Endothelial cell of umbilical vein (primary cell): Measurements from ENCODE around the gene FBXO2. TPM values are rescaled to one million over a fixed set of nuclear protein-coding genes. Genes with fewer than 3 reads are reported as not detected.

Experiments used
- BruUV-seq: library from RNA; stranded (reverse); fragments of 400-500 nt; replicated peaks from 2 replicates; lab custom pipeline; 2021; lab: Mats Ljungman, UMichigan
- CTCF ChIA-PET: fragments of 300-600, 350-600 bp; sonication (Branson Sonifier 250); formaldehyde crosslinking; loops from one replicate; lab custom pipeline; 2021; ENCODE audit warnings: antibody characterized with exemption, inconsistent platforms; lab: Charles Lee
- POLR2A ChIA-PET: fragments of 300-600, 350-600 bp; sonication (Branson Sonifier 250); formaldehyde crosslinking; loops from one replicate; lab custom pipeline; 2021; ENCODE audit warnings: antibody characterized with exemption, inconsistent platforms; lab: Charles Lee
- DNase-seq: peaks from one replicate; pipeline ENCODE4 v3.0.0-alpha.2; 2011; ENCODE audit warnings: low read depth, low spot score
- FAIRE-seq: peaks from 2 replicates; lab custom pipeline; 2011; peaks lifted over from hg19 to GRCh38; lab: Jason Lieb, UNC
- H2AFZ ChIP-seq: 2 replicates; pipeline ENCODE4 v1.6.0; 2012; ENCODE audit warnings: low read depth, low read length, control low read depth, inconsistent platforms
- H3K27ac ChIP-seq: 2 replicates; pipeline ENCODE4 v1.5.1; 2011; ENCODE audit warnings: low read depth, mild to moderate bottlenecking, control low read depth, low read length, moderate library complexity; ENCODE audit not compliant: insufficient read depth
- H3K27me3 ChIP-seq, 2 experiments: 2 replicates each; pipeline versions ENCODE4 v1.6.0 to v1.6.1; 2011; ENCODE audit warnings: low read length in 2 of 2, mixed read lengths in 1 of 2; ENCODE audit not compliant: control insufficient read depth in 2 of 2, insufficient read depth in 2 of 2
- H3K36me3 ChIP-seq, 2 experiments: 2 replicates in 1 of 2; 3 replicates in 1 of 2; pipeline ENCODE4 v1.5.1; 2011; ENCODE audit warnings: low read length in 2 of 2, mild to moderate bottlenecking in 1 of 2, moderate library complexity in 1 of 2; ENCODE audit not compliant: control insufficient read depth in 2 of 2, insufficient read depth in 2 of 2; ENCODE audit errors: extremely low read depth in 1 of 2
- H3K4me1 ChIP-seq: 3 replicates; pipeline ENCODE4 v1.5.1; 2011; ENCODE audit warnings: mild to moderate bottlenecking, low read length; ENCODE audit not compliant: control insufficient read depth, insufficient read depth; ENCODE audit errors: extremely low read depth
- H3K4me2 ChIP-seq: 2 replicates; pipeline ENCODE4 v1.6.1; 2011; ENCODE audit warnings: low read length, control low read depth, mixed read lengths; ENCODE audit not compliant: insufficient read depth
- H3K4me3 ChIP-seq, 3 experiments: fragments of 200-600 bp in 1 of 3; sonication (generic), shearing (Covaris generic) in 1 of 3; replicated peaks in 1 of 3; 2 replicates each; pipeline ENCODE4 v1.5.1; 2011 to 2016; ENCODE audit warnings: control low read depth in 3 of 3, low read length in 3 of 3, mild to moderate bottlenecking in 2 of 3, inconsistent platforms in 1 of 3, low read depth in 1 of 3, moderate library complexity in 1 of 3; ENCODE audit not compliant: insufficient read depth in 1 of 3
- H3K79me2 ChIP-seq: 2 replicates; pipeline ENCODE4 v1.6.0; 2012; ENCODE audit warnings: low read length, inconsistent platforms; ENCODE audit not compliant: control insufficient read depth, insufficient read depth
- H3K9ac ChIP-seq: replicated peaks from 2 replicates; pipeline ENCODE3; 2011; ENCODE audit warnings: low read length, control low read depth; ENCODE audit not compliant: insufficient read depth; ENCODE audit errors: extremely low read depth
- H3K9me1 ChIP-seq: replicated peaks from 3 replicates; pipeline ENCODE4 v1.6.0; 2011; ENCODE audit warnings: mild to moderate bottlenecking, low read length; ENCODE audit not compliant: control insufficient read depth, insufficient read depth; ENCODE audit errors: extremely low read depth
- H3K9me3 ChIP-seq: replicated peaks from 2 replicates; pipeline ENCODE4 v1.5.1; 2012; ENCODE audit warnings: low read length, inconsistent platforms; ENCODE audit not compliant: control insufficient read depth, insufficient read depth
- H4K20me1 ChIP-seq: replicated peaks from 2 replicates; pipeline ENCODE3; 2011; ENCODE audit warnings: mild to moderate bottlenecking, low read length; ENCODE audit not compliant: control insufficient read depth, insufficient read depth; ENCODE audit errors: extremely low read depth
- EZH2 ChIP-seq: IDR thresholded peaks from 2 replicates; pipeline ENCODE4 v1.6.1; 2012; ENCODE audit warnings: borderline replicate concordance, low read depth, mild to moderate bottlenecking, moderate library complexity, low read length, inconsistent platforms; ENCODE audit not compliant: severe bottlenecking
- FOS ChIP-seq: IDR thresholded peaks from 2 replicates; pipeline ENCODE4 v1.6.1; 2011; ENCODE audit warnings: mild to moderate bottlenecking, low read length, moderate library complexity, borderline replicate concordance; ENCODE audit not compliant: insufficient read depth
- GATA2 ChIP-seq: IDR thresholded peaks from 2 replicates; pipeline ENCODE4 v1.7.0; 2011; ENCODE audit warnings: low read depth, mild to moderate bottlenecking, moderate library complexity, mixed read lengths, low read length; ENCODE audit not compliant: insufficient read length, insufficient read depth
- JUN ChIP-seq: IDR thresholded peaks from 2 replicates; pipeline ENCODE4 v1.6.1; 2011; ENCODE audit warnings: borderline replicate concordance, low read depth; ENCODE audit not compliant: insufficient read length, insufficient read depth
- MYC ChIP-seq: IDR thresholded peaks from one replicate; pipeline ENCODE4 v1.6.1; 2011; ENCODE audit warnings: mild to moderate bottlenecking, low read depth, low read length
- POLR2A ChIP-seq: IDR thresholded peaks from 2 replicates; pipeline ENCODE4 v1.6.1; 2012; ENCODE audit warnings: low read depth, mild to moderate bottlenecking, control low read depth, low read length
- POLR2AphosphoS5 ChIP-seq: IDR thresholded peaks from 2 replicates; pipeline ENCODE4 v1.6.1; 2012; ENCODE audit warnings: low read depth, mild to moderate bottlenecking, control low read depth, low read length, moderate library complexity; ENCODE audit not compliant: insufficient read depth
- dilution Hi-C: fragments of 300-500 bp; cut with MboI; formaldehyde crosslinking; loops from one replicate; pipeline ENCODE4 v1.15.0; 2019; ENCODE audit warnings: low sequenced_read_pairs; ENCODE audit not compliant: extremely low pct_ligation_motif_present
- intact Hi-C: fragments of 100-400 bp; cut with micrococcal nuclease; formaldehyde crosslinking; loops from one replicate; pipeline ENCODE4 v1.10.0; 2022
- polyA plus RNA-seq, 4 experiments: library from polyadenylated mRNA; depleted of rRNA in 3 of 4; stranded (reverse) in 3 of 4; unstranded in 1 of 4; fragments of >200 nt; gene quantifications; 2 replicates each; pipeline versions ENCODE4 v1.2.1 to v1.2.3, GENCODE V29; 2011 to 2012; ENCODE audit warnings: missing spikeins in 1 of 4
- total RNA-seq: library from RNA; stranded (reverse); gene quantifications from 2 replicates; pipeline ENCODE4 v1.2.3, GENCODE V29; 2021

Gene FBXO2
- total and polyA plus RNA-seq, 2 donors (not counting 3 experiments of a cell fraction or from before 2014, with no cell fraction given) = 0.42 to 0.91 TPM

DNA sequence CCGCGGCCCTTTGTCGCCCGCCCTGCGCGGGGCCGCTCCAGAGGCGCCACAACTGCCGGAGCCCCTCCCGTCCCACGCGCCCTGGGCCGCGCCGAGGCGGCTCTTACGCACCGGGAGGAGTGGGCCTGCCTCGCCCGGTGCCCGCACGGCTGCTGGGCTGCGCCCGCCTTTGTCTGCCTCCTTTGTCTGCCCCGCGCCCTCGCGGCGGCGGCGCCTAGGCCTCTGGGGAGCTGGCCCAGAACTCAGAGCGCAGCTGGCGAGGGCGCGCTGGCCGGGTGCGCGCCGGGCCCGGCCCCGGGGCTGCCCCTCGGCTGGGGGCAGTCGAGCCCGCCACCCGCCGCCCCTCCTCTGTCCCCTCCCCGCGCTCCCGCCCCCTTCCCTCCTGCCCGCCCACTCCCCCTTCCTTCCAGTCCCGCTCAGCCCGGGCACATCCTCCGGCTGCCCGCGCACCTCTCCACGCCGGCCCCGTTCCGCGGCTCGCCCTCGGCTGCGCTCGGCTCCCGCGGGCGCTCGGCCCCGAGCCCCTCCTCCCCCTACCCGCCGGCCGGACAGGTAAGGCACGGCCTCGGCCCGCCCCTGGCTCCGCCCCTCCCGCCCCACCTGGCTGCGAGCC, 37.2 kb upstream of the FBXO2 start, which contains the start of gene DRAXIN:
Gene DRAXIN, plus strand, starts transcription at position 409 of the 613 bp plus-strand sequence. CDS start 14,549 bp downstream, outside the sequence.
- no TSS peak for BruUV-seq
- Histone ChIP-seq H3K9me3 (no peaks in the 10 kb centered on the region), H3K27me3 (peaks cover 25 to 32% of the 10 kb centered on the region in 2 experiments), H3K4me1 (peaks cover 19% of the 10 kb centered on the region), H2AFZ (no peak within 1 kb of the TSS), H3K9ac (no peak within 1 kb of the TSS), H3K27ac (no peak within 1 kb of the TSS), H3K4me3 (peak within 1 kb of the TSS in 1 of 3 experiments; percentile 24), H3K9me1 (no peaks in the 10 kb centered on the region), H3K79me2 (no peaks in the 10 kb centered on the region), H4K20me1 (no peaks in the 10 kb centered on the region), H3K4me2 (no peak within 1 kb of the TSS), H3K36me3 (no peaks in the 10 kb centered on the region)
- ChIA-PET CTCF (interaction anchor here (1.6 kb wide), 2 partner anchors 9 to 20 kb away, joined by 4 to 5 read pairs; no protein-coding TSS in a partner anchor), POLR2A (no interaction called here)
- intact Hi-C loops = no loop called here
- TF ChIP-seq GATA2 = no peak
- TF ChIP-seq POLR2AphosphoS5 = no peak
- no peak for TF ChIP-seq POLR2A
- TF ChIP-seq EZH2 = no peak
- no peak for TF ChIP-seq MYC
- no peak for FAIRE-seq
- dilution Hi-C loops = no loop called here
- no peak for DNase-seq

DNA sequence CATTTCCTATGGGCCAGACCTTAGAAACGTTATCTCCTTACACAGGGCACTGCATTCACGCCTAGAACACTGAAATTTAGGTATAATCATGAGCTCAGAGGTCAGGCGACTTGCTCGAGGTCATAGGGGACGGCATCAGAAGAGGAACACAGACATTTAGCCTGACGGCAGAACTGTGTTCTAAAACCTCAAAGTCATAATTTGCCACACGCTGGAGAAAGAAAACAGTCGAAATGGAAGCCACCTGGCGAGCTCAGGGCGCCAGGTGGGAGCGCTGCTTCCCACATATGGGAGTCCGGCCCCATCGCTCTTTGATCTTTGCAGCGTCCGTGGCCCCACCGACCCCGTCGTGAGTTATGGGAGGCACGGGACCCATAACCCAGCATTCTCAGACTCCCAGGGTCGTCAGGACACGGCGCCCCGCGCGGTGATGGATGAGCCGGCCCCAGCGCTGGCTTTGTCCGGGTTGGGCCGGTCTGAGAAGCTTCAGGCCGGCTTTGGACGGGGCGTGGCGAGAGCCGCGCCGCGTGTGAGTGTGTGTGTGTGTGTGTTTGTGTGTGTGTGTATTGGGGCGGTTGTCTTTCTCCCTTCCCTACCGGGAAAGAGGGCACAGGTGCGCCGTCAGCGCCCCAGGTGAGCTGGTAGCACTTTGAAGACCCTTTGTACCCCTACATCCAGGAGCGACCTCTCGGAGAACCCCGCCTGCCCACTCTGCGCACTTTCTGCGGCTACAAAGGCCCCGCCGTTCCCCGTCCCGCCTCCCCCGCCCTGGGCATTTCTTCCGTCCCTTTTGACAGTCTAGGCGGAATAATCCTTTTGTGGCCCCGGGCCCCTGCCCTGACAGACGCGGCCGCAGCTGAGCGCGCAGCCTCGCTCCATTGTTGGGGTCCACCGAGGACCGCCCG, 36.4 kb upstream of the FBXO2 start:
- no peaks in the 10 kb centered on the region for H3K79me2 ChIP-seq
- H3K4me1 ChIP-seq = peaks cover 19% of the 10 kb centered on the region
- no peaks in the 10 kb centered on the region for H4K20me1 ChIP-seq
- no peaks in the 10 kb centered on the region for H3K36me3 ChIP-seq
- TF ChIP-seq EZH2 = peak; percentile 91
- TF ChIP-seq FOS = no peak
- no peak for TF ChIP-seq JUN
- no peak for TF ChIP-seq POLR2A
- no peak overlapping the region for H2AFZ ChIP-seq
- DNase-seq = no peak
- ChIA-PET CTCF (interaction anchor here (1.0 to 1.6 kb wide), 5 partner anchors 8 to 45 kb away, joined by 4 to 9 read pairs (median 5); partner anchors contain the start of gene FBXO6), POLR2A (no interaction called here)
- intact Hi-C loops = no loop called here
- H3K4me3 ChIP-seq = peak overlapping the region in 1 of 3 experiments; percentile 24
- H3K4me2 ChIP-seq = no peak overlapping the region
- no TSS peak for BruUV-seq
- no peak overlapping the region for H3K27ac ChIP-seq
- dilution Hi-C loops = no loop called here
- no peak for FAIRE-seq
- no peaks in the 10 kb centered on the region for H3K9me1 ChIP-seq
- H3K9me3 ChIP-seq = no peaks in the 10 kb centered on the region
- no peak overlapping the region for H3K9ac ChIP-seq
- peaks cover 27 to 32% of the 10 kb centered on the region in 2 experiments for H3K27me3 ChIP-seq
